Vagina (tissue), 2 donors: ENCODE results near the gene ARHGAP33.

ENCODE experiments used
- POLR2A ChIP-seq, 2 donors: fragments of 450-650 bp; IDR thresholded peaks; one replicate each; pipeline ENCODE4 v1.6.1; 2017; ENCODE audit warnings: antibody characterized with exemption in 2 of 2, mild to moderate bottlenecking in 2 of 2, moderate library complexity in 2 of 2
- POLR2AphosphoS5 ChIP-seq, 2 donors: sonication (generic); formaldehyde crosslinking; IDR thresholded peaks; one replicate each; pipeline ENCODE4 v1.9.0; 2017; ENCODE audit warnings: antibody characterized with exemption in 2 of 2, mild to moderate bottlenecking in 2 of 2, low read depth in 1 of 2; ENCODE audit not compliant: insufficient read depth in 1 of 2

DNA sequence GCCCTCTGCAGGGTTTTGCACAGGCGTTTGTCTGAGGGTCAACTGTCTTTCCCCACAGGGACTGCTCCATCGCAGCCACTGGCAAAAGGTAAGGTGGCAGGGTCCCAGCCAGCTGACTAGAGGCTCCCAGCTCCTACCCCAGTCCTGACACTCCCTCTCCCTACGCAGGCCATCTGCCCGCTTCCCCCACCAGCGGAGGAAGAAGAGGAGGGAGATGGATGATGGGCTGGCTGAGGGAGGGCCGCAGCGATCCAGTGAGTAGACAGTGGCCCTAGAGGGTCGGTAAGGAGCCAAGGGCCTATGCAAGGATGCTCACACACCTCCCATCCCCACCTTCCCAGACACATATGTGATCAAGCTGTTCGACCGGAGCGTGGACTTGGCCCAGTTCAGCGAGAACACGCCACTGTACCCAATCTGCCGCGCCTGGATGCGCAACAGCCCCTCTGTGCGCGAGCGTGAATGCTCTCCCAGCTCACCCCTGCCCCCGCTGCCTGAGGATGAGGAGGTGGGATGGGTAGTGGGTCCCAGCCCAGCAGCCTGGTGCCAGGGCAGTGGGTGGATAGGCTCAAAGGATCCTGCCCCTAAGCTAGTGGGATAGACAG is 22.5 kb upstream of the ARHGAP33 start:
- no peak for TF ChIP-seq POLR2AphosphoS5 (IDR thresholded peaks at IDR 0.05; ENCODE audit: insufficient read depth in 1 of 2, low read depth in 1 of 2)
- no peak for TF ChIP-seq POLR2A (IDR thresholded peaks at IDR 0.05)
